HTERT RPE-1 (cell line): ENCODE results near the gene DDX10.

Source experiments
- in situ Hi-C: fragments of 300-500 bp; cut with MboI; formaldehyde crosslinking; loops from 4 replicates; pipeline ENCODE4 v1.14.3; 2020; ENCODE audit warnings: low sequenced_read_pairs

DDX10 gene

DNA sequence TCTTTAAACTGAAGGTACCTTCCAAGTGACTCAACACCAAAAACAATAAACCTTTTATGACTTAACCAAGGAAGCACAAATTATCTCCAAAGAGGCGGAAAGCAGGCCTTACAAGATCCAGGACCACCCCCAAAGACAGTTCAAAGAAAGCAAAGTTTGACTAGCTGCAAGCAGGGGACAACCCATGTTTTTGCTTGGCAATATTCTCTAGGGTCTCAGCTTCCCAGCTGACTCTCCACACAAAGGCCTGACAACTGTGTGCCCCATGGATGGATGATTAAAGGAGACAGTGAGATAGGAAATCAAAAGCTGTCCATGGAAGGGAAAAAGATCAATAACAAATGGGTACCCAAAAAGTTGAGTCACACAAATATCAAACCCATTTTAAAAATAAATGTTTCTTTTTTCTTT, 232.2 kb downstream of the DDX10 start:
- in situ Hi-C loops, result no loop called here

DNA sequence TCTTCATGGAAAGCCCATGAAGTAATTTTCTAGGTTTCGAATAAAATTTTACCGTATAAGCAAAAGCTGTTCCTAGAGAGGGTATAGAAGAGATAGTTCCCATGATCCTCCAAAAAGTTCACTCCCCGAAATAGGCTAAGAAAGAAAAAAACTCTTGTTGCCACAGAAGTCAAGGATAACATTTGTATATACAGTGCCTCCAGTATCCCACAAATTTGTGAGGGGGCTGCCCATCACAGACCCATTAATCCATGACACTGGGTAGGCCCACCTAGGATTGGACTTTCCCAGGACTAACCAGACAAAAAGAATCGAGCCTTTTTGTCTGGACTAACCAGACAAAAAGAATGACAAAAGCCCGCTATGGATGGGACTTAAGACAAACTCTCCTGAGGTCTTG, 233.0 kb downstream of the DDX10 start:
- in situ Hi-C loops, result no loop called here

DNA sequence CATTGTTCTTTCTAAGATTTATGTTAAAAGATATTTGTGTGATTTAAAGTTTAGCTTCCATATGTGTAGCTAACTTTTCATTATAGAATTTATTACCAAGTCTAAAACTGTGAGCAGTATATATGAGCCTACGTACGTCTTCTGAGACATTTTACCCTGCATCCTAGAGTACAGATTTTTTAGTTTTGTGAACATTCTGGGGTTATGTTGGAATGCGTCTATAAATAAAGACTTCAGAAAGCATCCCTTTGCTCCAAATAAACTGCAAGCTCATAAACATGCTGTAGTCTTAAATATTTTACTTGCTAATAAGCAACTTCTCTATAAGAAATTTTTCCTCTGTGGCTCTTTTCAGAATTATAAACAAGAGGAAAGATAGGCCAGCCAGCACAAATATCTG, 236.5 kb downstream of the DDX10 start:
- in situ Hi-C loops, result no loop called here

DNA sequence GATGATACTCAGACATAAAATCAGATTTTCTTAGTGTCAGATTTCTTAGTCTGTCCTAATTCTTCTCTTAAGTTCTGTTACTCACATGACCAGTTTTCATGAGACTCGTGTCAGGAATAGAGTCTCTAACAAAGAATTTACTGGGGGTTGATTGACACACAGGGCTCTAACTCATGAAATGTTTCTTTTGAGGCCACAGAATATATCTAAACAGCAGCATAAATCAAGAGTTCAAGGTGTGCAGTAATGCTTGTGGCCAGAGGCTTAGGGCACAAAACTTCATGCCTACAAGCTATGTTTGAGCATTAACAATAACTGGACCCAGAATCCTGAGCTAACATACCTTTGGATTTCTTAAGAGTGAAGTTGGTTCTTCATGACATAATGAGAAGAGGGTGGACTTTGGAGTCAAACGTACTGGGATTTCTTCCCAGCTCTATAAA, 237.2 kb downstream of the DDX10 start:
- in situ Hi-C loops, result no loop called here

GRCh38 chr11:108904480-108904879, 239.6 kb downstream of the DDX10 start:
- in situ Hi-C loops, result no loop called here

DNA sequence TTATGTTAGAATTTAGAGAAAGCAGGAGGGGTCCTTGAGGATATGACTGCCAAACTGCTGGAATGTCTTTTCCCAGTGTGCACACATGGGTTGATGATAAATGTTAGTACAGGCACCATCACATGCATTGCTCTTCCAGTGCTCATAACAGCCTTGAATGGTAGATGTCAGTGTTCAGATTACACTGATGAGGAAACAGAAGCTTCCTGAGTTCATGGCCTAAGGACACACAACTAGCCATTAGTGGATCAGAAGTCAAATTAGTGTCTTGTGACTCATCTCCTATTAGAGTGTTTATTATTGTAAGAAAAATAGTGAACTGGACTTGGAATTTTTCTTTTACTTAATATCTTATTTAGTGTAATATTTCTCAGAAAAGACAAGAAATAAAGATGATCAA, 241.5 kb downstream of the DDX10 start:
- in situ Hi-C loops, result no loop called here

DNA sequence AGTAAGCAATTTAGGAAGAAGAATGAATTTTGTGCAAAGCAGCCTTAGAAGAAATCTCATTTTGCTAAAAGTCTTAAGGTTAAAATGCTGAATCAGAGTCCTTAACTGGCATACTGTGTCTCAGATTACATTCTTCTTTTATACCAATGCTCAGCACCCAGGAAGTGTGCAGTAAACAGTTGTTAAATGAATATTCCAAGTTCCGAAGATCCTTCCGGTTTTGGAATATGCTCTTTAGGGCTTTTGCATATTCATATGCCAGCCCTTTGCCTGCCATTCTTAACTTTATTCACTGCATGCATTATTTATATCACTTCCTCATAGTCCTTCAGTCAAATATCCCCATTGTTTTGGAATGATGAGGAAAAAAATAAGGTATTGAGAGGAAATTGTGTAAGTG, 242.0 kb downstream of the DDX10 start:
- in situ Hi-C loops, result no loop called here

DNA sequence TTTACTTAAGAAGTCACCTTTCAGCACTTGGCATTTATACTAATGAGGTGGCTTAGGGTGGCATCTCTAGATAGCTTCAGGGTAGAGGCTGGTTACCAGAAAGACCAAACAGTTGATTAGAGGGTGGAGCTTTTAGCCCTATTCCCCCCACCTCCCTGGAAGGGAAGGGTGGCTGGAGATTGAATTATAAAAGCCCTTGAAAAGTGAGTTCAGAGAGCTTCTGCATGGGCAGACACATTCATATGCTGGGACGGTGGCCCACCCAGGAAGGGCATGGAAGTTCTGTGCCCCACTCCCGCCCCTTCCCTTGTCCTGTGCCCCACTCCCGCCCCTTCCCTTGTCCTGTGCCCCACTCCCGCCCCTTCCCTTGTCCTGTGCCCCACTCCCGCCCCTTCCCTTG, 244.2 kb downstream of the DDX10 start:
- in situ Hi-C loops, result no loop called here

- in situ Hi-C loops, result no loop called here
Measured at GRCh38 chr11:108909921-108910320, 245.1 kb downstream of the DDX10 start.

GRCh38 chr11:108912581-108912980, 247.7 kb downstream of the DDX10 start:
- in situ Hi-C loops, result no loop called here

- in situ Hi-C loops, result no loop called here
Measured at GRCh38 chr11:108913204-108913603, 248.3 kb downstream of the DDX10 start.

GRCh38 chr11:108914211-108914610, 249.3 kb downstream of the DDX10 start:
- in situ Hi-C loops, result no loop called here

DNA sequence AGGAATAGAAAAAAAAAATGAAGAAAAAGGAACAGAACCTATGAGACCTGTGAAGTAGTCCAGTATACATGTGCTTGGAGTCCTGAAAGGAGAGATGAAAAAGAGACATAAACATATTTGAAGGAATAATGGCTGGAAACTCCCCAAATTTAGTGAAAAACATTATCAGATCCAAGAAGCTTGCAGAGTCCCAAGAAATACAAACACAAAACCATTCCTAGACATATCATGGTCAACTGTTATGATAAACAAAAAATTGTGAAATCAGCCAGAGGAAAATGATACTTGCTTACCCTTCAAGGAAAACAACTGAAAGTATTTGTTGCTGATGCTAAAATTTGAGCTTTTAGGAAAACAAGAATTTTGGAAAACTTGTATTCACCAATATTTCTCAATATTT, 250.1 kb downstream of the DDX10 start:
- in situ Hi-C loops, result no loop called here

DNA sequence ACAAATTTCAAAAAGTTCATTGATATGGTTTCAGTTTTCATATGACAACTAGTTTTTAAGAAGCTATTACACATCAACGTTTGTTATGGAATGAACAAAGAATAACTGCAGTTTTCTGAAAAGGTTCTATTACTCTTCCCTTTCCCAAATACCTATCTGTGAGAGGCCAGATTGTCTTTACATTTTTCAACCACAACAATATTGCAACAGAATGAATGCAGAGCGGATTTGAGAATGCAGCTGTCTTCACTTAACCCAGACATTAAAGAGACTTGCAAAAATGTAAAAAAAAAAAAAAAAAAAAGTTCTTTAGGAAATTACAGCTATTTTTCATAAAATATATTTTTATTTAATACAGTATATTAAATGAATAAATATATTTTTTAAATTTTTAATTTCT, 250.8 kb downstream of the DDX10 start:
- in situ Hi-C loops, result no loop called here

DNA sequence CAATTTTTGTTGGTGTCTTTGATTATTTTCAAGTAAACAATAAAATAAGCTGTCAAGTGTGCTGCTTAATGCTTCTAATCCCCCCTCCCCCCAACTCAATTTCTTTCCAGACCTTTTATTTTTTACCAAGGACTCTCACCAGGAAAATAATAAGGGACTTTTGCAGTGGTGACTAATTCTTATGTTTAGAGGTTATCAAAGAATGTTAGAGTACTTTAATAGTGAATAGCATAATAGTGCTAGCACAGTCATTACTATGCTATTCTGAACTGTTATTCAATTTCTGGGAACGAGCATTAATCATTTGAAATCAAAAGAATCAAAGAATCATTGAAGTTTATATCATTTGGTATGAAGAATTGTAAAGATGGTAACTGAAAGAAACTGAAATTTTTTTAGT, 251.4 kb downstream of the DDX10 start:
- in situ Hi-C loops, result no loop called here

GRCh38 chr11:108916935-108917334, 252.1 kb downstream of the DDX10 start:
- in situ Hi-C loops, result no loop called here

DNA sequence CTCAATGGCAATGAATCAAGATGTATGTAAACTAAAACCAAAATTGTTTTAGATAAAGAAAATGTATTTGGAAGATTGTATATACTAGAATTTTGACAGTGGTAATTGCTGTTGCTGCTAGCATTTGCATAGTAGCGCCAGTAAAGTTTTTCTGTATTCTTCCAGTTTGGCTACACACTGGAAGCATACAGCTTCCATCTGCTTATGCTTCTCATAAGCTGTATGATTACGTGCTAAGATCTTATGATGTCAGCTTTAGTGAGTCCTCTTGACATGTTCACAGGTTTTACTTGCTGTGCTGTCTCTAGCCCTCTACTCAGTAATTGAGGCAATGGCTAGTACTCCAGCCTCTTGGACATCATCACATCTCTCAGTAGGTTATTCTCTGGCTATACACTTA, 256.3 kb downstream of the DDX10 start:
- in situ Hi-C loops, result no loop called here

- in situ Hi-C loops, result no loop called here
Measured at GRCh38 chr11:108922241-108922640, 257.4 kb downstream of the DDX10 start.

DNA sequence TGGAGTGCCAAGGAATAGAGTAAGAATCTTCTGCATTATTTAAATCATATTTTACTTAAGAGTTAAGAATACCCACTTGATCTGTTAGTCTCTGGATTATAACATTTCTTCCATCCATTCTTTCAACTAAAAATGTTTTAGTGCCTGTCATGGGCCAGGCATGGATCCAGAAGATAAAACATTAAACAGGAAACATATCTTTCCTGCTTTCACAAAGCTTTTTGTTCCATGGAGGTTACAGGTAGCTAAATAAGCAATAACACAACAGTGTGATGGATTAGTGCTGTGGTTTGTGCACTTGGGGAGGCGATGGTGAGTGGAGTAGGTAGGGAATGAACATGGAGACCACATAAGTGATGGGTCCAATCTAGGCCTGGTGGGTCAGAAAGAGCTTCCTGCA, 258.5 kb downstream of the DDX10 start:
- in situ Hi-C loops, result no loop called here

DNA sequence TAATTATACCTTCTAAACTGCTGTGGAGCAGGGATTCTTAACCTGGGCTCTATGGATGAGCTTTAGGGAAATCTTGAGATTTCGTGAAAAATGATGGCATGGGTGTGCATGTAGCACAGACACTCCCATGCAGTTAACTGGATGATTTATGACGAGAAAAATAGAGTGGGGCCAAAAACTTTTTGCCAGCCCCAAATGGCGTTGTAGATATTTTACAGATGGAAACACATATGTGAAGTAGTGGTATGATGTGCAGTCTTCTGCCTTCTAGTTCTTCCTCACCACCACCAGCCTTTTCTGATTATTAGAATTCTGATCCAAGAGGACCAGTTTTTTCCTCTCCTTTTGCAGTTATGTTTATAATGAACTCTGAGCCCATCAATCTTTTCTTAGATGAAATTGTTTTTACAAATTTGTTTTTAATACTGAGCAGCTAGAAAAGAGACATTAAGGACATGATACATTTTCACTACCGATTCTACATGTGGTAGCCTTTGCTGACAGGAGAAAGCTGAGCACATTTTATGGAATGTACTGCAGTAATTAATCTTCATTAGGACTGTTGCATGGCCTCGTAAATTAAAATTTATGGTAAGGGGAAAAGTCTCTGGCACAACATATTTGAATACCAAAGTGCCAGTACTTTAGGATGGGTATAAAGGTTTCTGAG, 261.4 kb downstream of the DDX10 start:
- in situ Hi-C loops, result no loop called here

DNA sequence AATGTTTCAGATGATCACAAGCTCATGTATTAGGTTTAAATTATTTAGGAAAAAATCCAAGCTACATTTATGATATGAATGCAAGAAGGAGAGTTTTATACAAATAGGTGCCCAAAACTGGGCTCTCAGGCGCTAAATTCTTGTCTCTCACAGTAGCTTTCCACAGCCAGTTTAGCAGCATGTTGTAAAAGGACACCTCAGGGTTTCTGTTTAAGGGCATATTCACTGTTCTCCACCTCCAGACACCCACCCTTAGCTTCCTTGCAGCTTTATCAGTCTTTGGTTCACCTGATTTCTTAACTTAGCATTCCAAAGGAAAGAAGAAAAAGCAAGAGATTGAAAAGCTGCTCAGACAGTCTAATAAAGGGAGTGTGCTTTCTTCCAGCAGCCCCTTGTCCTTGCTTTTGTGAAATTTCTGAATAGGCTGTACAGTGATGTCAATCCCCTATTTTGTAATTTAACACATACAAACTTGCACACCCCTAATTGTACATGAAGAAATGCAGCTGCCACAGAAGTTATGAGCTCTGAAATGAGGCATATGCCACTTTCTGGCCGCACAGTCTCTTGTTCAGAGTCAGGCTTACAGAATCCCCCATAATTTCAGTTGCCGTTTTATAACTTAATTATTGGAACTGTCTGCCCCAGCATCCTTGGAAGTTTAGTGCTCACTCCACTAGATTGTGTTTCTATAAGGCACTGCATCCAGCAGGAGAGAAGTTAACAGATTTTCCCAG, 262.1 kb downstream of the DDX10 start:
- in situ Hi-C loops, result no loop called here

DNA sequence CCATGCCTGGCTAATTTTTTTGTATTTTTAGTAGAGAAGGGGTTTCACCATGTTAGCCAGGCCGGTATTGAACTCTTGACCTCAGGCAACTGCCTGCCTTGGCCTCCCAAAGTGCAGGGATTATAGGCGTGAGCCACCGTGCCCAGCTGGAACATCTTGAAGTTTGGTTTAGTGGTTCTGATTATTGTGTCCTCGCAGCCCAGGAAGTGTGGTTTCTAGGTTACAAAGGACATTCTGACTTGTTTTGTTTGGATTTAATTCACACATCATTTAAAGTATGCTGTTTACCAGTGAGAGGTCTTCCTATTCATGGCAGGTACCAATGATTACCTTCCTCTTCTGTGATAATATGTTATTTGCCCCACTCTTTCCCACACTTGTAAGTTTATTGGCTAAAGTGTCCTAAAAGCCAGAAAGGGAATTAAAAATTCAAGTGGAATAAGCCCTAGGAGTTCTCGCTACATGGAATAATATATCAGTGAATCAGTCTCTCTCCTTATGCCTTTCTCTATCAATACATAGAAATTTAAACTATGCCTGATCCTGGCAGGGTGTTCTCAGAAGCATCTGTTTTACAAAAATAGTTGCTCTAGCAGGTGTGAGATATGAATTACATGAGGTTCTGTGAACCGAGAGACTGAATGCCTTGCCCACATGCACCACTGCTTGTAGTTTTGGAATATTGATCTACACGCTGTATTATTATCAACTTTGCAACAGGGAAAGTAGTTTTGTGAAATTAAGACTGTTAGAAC, 263.1 kb downstream of the DDX10 start:
- in situ Hi-C loops, result no loop called here
